ENCODE measurements around the gene FBXL20.
A peak's percentile ranks its signal among the peaks of the same experiment; 100 is the strongest.
"Not testable (repeated sequence)": the region's sequence is repeated elsewhere in the genome, so short reads cannot be mapped to it uniquely, and the experiment has no call there.

The FBXL20 gene

GRCh38 chr17:39401412-39402243 is at the start of gene FBXL20:
TSS of gene FBXL20 (minus strand) at chr17:39401626. CDS start at chr17:39401402, 224 bp downstream.
- DNase-seq, result peak; percentile 71

GRCh38 chr17:39450847-39451581 is 49.6 kb upstream of the FBXL20 start, which contains the start of gene MED1:
TSS of gene MED1 (minus strand) at chr17:39451263. CDS start at chr17:39451062, 201 bp downstream.
- peak; percentile 99 for DNase-seq

- DNase-seq, result no peak
Measured at GRCh38 chr17:39450051-39450450, 48.6 kb upstream of the FBXL20 start.

- no peak for DNase-seq
Measured at GRCh38 chr17:39447561-39447960, 46.1 kb upstream of the FBXL20 start.

GRCh38 chr17:39443326-39443725 is 41.9 kb upstream of the FBXL20 start:
- no peak for DNase-seq

- not testable (repeated sequence) for DNase-seq
Measured at GRCh38 chr17:39439868-39440267, 38.4 kb upstream of the FBXL20 start.

- DNase-seq, result no peak
Measured at GRCh38 chr17:39429600-39429999, 28.2 kb upstream of the FBXL20 start.

GRCh38 chr17:39416141-39416540 is 14.7 kb upstream of the FBXL20 start:
- DNase-seq, result no peak

GRCh38 chr17:39410279-39410678 is 8.9 kb upstream of the FBXL20 start:
- DNase-seq, result no peak

- no peak for DNase-seq
Measured at GRCh38 chr17:39408360-39408759, 6.9 kb upstream of the FBXL20 start.

GRCh38 chr17:39406951-39407350 is 5.5 kb upstream of the FBXL20 start:
- no peak for DNase-seq

GRCh38 chr17:39405436-39405835 is 4.0 kb upstream of the FBXL20 start:
- no peak for DNase-seq

GRCh38 chr17:39404542-39405378 is 3.3 kb upstream of the FBXL20 start:
- DNase-seq, result no peak

- no peak for DNase-seq
Measured at GRCh38 chr17:39402890-39403605, 1.6 kb upstream of the FBXL20 start.

GRCh38 chr17:39402244-39402889 is 941 bp upstream of the FBXL20 start:
- peak; percentile 86 for DNase-seq

- DNase-seq, result no peak
Measured at GRCh38 chr17:39400547-39401411, 647 bp downstream of the FBXL20 start.

- no peak for DNase-seq
Measured at GRCh38 chr17:39399791-39400190, 1.6 kb downstream of the FBXL20 start.

GRCh38 chr17:39393736-39394135 is 7.7 kb downstream of the FBXL20 start:
- DNase-seq, result no peak

GRCh38 chr17:39391448-39391847 is 10.0 kb downstream of the FBXL20 start:
- no peak for DNase-seq

GRCh38 chr17:39385040-39385439 is 16.4 kb downstream of the FBXL20 start:
- no peak for DNase-seq

- no peak for DNase-seq
Measured at GRCh38 chr17:39380144-39380543, 21.3 kb downstream of the FBXL20 start.
